ENCODE results near the gene PCDH9. TPM values are rescaled to one million over a fixed set of nuclear protein-coding genes. Genes with fewer than 3 reads are reported as not detected.
A peak's percentile ranks its signal among the peaks of the same experiment; 100 is the strongest.

Gene PCDH9
- total RNA-seq, 2 donors from 2014 or later = 0.12 to 0.34 TPM

DNA sequence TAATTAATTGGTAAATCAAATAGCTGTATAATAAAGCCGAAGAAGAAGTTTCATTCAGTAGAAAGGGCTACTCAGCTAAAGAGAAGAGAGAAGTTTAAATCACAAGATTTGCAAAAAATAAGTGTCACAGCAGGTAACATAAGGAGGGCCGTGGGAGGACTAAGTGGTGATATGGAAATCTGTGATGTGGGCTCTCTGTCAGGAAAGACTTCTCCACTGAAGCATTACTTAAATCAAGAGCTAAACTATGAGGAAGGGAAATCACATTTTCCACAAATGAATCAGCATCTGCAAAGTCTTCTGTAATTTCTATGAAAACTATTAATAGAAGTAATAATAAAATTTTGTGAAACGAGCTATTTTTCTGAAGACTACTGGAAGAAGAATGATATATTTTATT, 153.8 kb downstream of the PCDH9 start:
- Mint-ChIP-seq H3K4me3 (no peak overlapping the region), H3K4me1 (ENCODE audit: low read depth) (no peaks in the 10 kb centered on the region), H3K36me3 (ENCODE audit: insufficient read depth in 2 of 2) (no peaks in the 10 kb centered on the region), H3K9me3 (peaks cover 2 to 7% of the 10 kb centered on the region in 2 donors), H3K27ac (no peak overlapping the region), H3K27me3 (ENCODE audit: low read depth) (no peaks in the 10 kb centered on the region)
- ATAC-seq (replicated peaks in 1 of 2) (no peak), DNase-seq (no peak)

DNA sequence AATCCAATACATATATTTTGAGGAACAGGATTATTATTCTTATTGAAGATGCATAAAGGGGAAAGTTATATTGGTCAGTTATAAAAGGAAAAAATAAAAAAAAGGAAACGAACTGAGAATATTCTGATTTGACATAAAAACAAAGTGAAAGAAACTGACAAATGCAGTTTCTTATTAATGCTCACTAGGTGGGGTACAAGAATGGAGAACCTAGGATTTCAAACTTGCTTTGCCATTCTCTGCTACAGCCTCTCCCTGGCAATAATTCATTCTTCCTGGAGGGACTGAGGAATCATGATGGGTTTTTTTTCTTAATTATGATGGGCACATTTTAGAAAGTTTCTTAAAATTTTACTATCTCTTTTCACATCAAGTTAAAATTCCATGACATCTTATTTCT, 154.9 kb downstream of the PCDH9 start:
- Mint-ChIP-seq H3K27ac (no peak overlapping the region), H3K27me3 (ENCODE audit: low read depth) (no peaks in the 10 kb centered on the region), H3K36me3 (ENCODE audit: insufficient read depth in 2 of 2) (no peaks in the 10 kb centered on the region), H3K9me3 (peaks cover 2 to 7% of the 10 kb centered on the region in 2 donors), H3K4me3 (no peak overlapping the region), H3K4me1 (ENCODE audit: low read depth) (no peaks in the 10 kb centered on the region)
- ATAC-seq (replicated peaks in 1 of 2) = no peak
- no peak for DNase-seq

- no peak overlapping the region for H3K4me3 Mint-ChIP-seq
- H3K36me3 Mint-ChIP-seq (ENCODE audit: insufficient read depth in 2 of 2) = no peaks in the 10 kb centered on the region
- H3K27me3 Mint-ChIP-seq (ENCODE audit: low read depth) = no peaks in the 10 kb centered on the region
These were observed 158.1 kb downstream of the PCDH9 start for GRCh38 chr13:67071918-67072598.

GRCh38 chr13:67070306-67070705, 159.8 kb downstream of the PCDH9 start:
- Mint-ChIP-seq H3K27me3 (ENCODE audit: low read depth) (no peaks in the 10 kb centered on the region), H3K4me1 (ENCODE audit: low read depth) (no peaks in the 10 kb centered on the region), H3K36me3 (ENCODE audit: insufficient read depth in 2 of 2) (no peaks in the 10 kb centered on the region), H3K9me3 (no peaks in the 10 kb centered on the region), H3K27ac (no peak overlapping the region), H3K4me3 (no peak overlapping the region)
- ATAC-seq (replicated peaks in 1 of 2) = no peak
- DNase-seq = no peak

More at GRCh38 chr13:67071918-67072598, 158.1 kb downstream of the PCDH9 start:
- Mint-ChIP-seq H3K4me1 (ENCODE audit: low read depth) (no peaks in the 10 kb centered on the region), H3K27ac (no peak overlapping the region), H3K9me3 (peaks cover 0 to under 1% of the 10 kb centered on the region in 2 donors)
- no peak for ATAC-seq (replicated peaks in 1 of 2)
- no peak for DNase-seq

DNA sequence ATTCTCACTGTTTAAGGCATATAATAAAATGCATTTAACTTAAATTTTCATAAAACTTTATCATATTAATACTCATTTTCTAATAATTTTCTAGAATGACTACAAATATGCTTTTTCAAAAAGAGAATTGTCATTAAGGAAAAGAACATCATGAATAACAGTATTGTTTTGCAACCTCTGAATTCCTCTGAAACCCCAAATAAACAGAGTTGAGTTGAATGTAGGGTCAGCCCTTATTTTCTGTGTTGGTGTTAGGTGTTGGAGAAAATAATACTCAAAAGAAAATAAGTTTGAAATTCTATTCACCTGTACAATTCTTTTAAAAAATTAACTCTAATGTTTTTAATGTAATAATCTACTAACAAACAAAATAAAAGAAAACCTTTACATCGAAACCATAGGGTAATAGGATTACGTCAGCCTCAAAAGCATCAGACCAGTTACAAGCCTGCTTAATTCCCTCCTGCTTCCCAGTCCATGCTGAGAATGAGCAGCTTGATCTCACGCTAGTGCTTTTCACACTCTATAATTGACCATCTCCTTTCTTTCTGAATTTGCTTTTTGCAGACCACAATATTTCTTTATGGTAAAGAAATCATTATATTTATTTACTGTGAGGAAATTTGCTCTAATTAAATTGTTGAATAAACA, 160.9 kb downstream of the PCDH9 start:
- Mint-ChIP-seq H3K9me3 (no peaks in the 10 kb centered on the region), H3K27ac (no peak overlapping the region), H3K36me3 (ENCODE audit: insufficient read depth in 2 of 2) (no peaks in the 10 kb centered on the region), H3K4me1 (ENCODE audit: low read depth) (no peaks in the 10 kb centered on the region), H3K27me3 (ENCODE audit: low read depth) (no peaks in the 10 kb centered on the region), H3K4me3 (no peak overlapping the region)
- DNase-seq = no peak
- ATAC-seq (replicated peaks in 1 of 2) = no peak

- no peak for ATAC-seq (replicated peaks in 1 of 2)
- Mint-ChIP-seq H3K9me3 (no peaks in the 10 kb centered on the region), H3K27ac (no peak overlapping the region), H3K36me3 (ENCODE audit: insufficient read depth in 2 of 2) (no peaks in the 10 kb centered on the region), H3K4me3 (no peak overlapping the region), H3K27me3 (ENCODE audit: low read depth) (no peaks in the 10 kb centered on the region), H3K4me1 (ENCODE audit: low read depth) (no peaks in the 10 kb centered on the region)
- DNase-seq = no peak
These were observed 165.2 kb downstream of the PCDH9 start for GRCh38 chr13:67064920-67065319.

DNA sequence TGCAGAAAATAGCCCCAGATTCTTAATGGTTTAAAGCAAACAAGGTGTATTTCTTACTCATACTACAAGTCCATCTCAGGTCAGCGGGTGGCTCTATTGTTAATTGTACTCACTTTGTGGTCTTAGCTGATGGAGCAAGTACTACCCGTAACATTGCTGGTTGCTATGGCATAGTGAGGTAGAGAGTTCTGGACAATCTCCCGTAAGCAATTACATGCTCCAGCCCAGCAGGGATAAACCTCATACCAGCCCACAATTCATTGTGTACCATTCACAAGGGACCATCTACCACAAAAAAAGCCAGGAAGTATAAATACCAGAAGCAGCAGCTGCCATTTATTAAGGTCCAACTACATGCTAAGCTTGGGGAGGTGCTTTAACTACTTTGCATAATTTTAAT, 167.1 kb downstream of the PCDH9 start:
- Mint-ChIP-seq H3K9me3 (peaks cover 0 to 1% of the 10 kb centered on the region in 2 donors), H3K4me1 (ENCODE audit: low read depth) (no peaks in the 10 kb centered on the region), H3K4me3 (no peak overlapping the region), H3K27ac (no peak overlapping the region), H3K27me3 (ENCODE audit: low read depth) (no peaks in the 10 kb centered on the region), H3K36me3 (ENCODE audit: insufficient read depth in 2 of 2) (no peaks in the 10 kb centered on the region)
- ATAC-seq (replicated peaks in 1 of 2) = no peak
- DNase-seq = no peak

DNA sequence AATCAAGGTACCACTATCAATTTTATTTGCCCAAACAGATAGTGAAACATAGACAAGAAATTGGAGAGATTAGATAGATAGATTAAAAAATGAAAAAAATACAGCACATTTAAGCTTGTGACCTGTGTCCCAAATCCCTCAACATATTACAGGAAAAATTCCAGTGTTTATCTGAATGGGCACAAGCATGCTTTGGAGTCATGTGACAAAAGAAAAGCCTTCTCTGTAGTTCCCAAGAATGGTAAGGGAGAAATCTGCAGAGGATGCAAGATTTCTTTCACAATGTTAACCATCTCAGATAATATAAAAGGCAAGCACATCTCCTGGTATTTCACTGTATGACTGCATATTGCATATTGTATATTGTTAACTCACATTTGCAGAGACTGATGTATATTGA, 168.0 kb downstream of the PCDH9 start:
- ATAC-seq (replicated peaks in 1 of 2) = no peak
- no peak for DNase-seq
- Mint-ChIP-seq H3K27me3 (ENCODE audit: low read depth) (no peaks in the 10 kb centered on the region), H3K4me3 (no peak overlapping the region), H3K36me3 (ENCODE audit: insufficient read depth in 2 of 2) (no peaks in the 10 kb centered on the region), H3K9me3 (peaks cover 0 to 1% of the 10 kb centered on the region in 2 donors), H3K4me1 (ENCODE audit: low read depth) (no peaks in the 10 kb centered on the region), H3K27ac (no peak overlapping the region)

DNA sequence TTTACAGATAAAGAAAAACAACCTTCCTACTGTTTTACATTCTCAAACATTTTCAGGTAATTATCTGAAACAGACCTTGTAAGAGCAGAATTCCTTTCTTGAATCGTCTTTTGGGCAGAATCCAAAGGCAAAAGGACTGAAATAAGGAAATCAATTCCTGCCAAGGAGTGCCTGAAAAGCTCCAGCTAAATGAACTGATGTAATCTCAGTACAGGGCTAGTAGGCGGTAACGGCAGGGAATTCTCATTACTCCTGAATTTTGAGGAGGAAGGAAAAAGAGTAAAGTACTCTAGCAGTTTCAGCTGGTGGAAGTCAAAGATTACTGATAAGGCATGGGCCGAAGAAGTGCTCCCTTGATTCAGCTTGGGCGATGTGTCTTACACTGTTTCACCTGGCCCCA, 168.4 kb downstream of the PCDH9 start:
- H3K27me3 Mint-ChIP-seq (ENCODE audit: low read depth) = no peaks in the 10 kb centered on the region
- ATAC-seq (replicated peaks in 1 of 2) = no peak
- no peak overlapping the region for H3K27ac Mint-ChIP-seq
- no peaks in the 10 kb centered on the region for H3K36me3 Mint-ChIP-seq (ENCODE audit: insufficient read depth in 2 of 2)
- no peak for DNase-seq
- H3K4me1 Mint-ChIP-seq (ENCODE audit: low read depth) = no peaks in the 10 kb centered on the region
- no peak overlapping the region for H3K4me3 Mint-ChIP-seq
- peaks cover 0 to 1% of the 10 kb centered on the region in 2 donors for H3K9me3 Mint-ChIP-seq

DNA sequence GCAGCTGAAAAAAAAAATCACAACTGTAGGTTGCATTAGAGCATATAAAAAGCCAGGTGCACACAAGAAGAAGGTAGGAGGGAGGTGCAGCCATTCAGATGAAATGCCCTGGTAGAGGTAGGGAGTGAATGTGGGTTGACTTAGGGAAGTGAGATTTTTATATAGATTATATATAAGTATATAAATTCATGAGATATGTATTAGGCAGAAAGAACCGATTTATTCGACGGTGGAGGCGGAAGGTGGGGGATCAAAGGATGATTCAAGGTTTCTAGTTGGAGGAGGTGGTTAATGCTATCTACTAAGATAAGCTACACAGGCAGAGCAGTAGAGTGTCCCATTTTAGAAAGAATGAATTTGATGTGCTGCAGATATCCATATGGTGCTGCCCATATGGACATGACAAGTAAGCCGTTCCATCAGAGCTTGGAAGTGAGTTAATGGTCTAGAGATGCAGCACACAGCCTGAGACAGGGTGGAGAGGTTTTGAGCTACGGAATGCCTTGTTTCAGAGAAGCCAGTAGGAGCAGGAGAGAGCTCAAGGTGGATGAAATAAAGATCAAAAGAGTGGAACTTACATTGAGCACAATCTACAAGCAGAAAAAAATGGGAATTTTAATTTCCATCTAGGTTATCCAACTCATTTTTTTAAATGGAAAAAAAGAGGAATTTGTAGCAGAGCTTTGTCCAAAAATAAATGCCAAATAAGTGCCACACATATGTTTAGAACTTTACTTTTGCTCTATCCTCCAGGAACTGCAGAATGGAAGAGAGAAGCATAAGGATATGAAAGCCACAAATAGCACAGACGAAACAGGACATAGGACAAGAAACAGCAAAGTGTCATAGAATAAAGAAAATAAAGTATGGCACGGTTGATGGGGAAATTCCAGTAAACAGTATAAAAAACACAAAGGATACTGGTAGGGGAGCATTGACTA, 177.3 kb downstream of the PCDH9 start:
- DNase-seq = no peak
- no peak for ATAC-seq (replicated peaks in 1 of 2)
- Mint-ChIP-seq H3K36me3 (ENCODE audit: insufficient read depth in 2 of 2) (no peaks in the 10 kb centered on the region), H3K4me3 (no peak overlapping the region), H3K9me3 (peaks cover 0 to 4% of the 10 kb centered on the region in 2 donors), H3K27me3 (ENCODE audit: low read depth) (no peaks in the 10 kb centered on the region), H3K27ac (no peak overlapping the region), H3K4me1 (ENCODE audit: low read depth) (peaks cover 8% of the 10 kb centered on the region)

- DNase-seq (no peak), ATAC-seq (replicated peaks in 1 of 2) (no peak)
- Mint-ChIP-seq H3K9me3 (peaks cover 0 to 6% of the 10 kb centered on the region in 2 donors), H3K36me3 (ENCODE audit: insufficient read depth in 2 of 2) (no peaks in the 10 kb centered on the region), H3K27ac (no peak overlapping the region), H3K4me3 (no peak overlapping the region), H3K4me1 (ENCODE audit: low read depth) (peaks cover 8% of the 10 kb centered on the region), H3K27me3 (ENCODE audit: low read depth) (no peaks in the 10 kb centered on the region)
These were observed 180.4 kb downstream of the PCDH9 start for GRCh38 chr13:67049744-67050143.

DNA sequence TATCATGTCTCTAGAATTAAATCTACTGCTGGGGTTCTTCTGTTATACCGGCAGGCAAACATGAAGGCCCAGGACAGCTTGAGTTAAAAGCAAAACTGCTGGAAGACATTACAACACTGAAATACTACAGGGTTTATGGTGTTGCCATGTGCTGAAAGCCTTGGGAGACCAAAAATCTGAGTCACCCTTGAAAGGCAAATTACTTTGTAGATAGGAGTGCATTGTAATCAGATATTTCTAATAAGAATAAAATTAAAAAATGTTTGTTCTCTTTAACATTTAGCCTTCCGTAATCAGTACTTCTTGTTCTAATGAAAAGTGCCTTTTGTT, 181.3 kb downstream of the PCDH9 start:
- H3K4me1 Mint-ChIP-seq (ENCODE audit: low read depth) = peaks cover 8% of the 10 kb centered on the region
- H3K36me3 Mint-ChIP-seq (ENCODE audit: insufficient read depth in 2 of 2) = no peaks in the 10 kb centered on the region
- peaks cover 1 to 6% of the 10 kb centered on the region in 2 donors for H3K9me3 Mint-ChIP-seq
- ATAC-seq (replicated peaks in 1 of 2) (no peak), DNase-seq (no peak)
- H3K4me3 Mint-ChIP-seq = no peak overlapping the region
- H3K27ac Mint-ChIP-seq = no peak overlapping the region
- H3K27me3 Mint-ChIP-seq (ENCODE audit: low read depth) = no peaks in the 10 kb centered on the region

GRCh38 chr13:67048084-67048820, 181.9 kb downstream of the PCDH9 start:
- peaks cover 1 to 7% of the 10 kb centered on the region in 2 donors for H3K9me3 Mint-ChIP-seq
- no peaks in the 10 kb centered on the region for H3K36me3 Mint-ChIP-seq (ENCODE audit: insufficient read depth in 2 of 2)
- H3K27ac Mint-ChIP-seq = no peak overlapping the region
- peak in 1 of 2 donors; percentile 1 for DNase-seq
- H3K27me3 Mint-ChIP-seq (ENCODE audit: low read depth) = no peaks in the 10 kb centered on the region
- peaks cover 8% of the 10 kb centered on the region for H3K4me1 Mint-ChIP-seq (ENCODE audit: low read depth)
- peak; percentile 23 to 73 for ATAC-seq (replicated peaks in 1 of 2)
- H3K4me3 Mint-ChIP-seq = no peak overlapping the region
